HL-60 (cell line): ENCODE measurements around the gene OPA1.

Experiments used
- DNase-seq, 2 experiments: peaks; one replicate each; pipeline ENCODE4 v3.0.0-alpha.2; 2010 to 2020; ENCODE audit warnings: low read depth in 1 of 2, low spot score in 1 of 2
- H3K27ac ChIP-seq: fragments of 250-450 bp; sonication (Bioruptor Pico); replicated peaks from 2 replicates; pipeline ENCODE4 v1.5.1; 2020; ENCODE audit warnings: mild to moderate bottlenecking, moderate library complexity
- H3K27me3 ChIP-seq: fragments of 250-450 bp; sonication (Bioruptor Pico); 2 replicates; pipeline ENCODE4 v1.5.1; 2021; ENCODE audit warnings: mild to moderate bottlenecking, moderate library complexity; ENCODE audit not compliant: insufficient read depth, poor library complexity, severe bottlenecking
- H3K4me3 ChIP-seq: replicated peaks from 2 replicates; pipeline ENCODE4 v1.5.1; 2011; ENCODE audit warnings: mild to moderate bottlenecking, control low read depth, low read length; ENCODE audit not compliant: insufficient read depth
- GABPA ChIP-seq: IDR thresholded peaks from 2 replicates; pipeline ENCODE4 v1.6.1; 2012; ENCODE audit warnings: low read depth
- POLR2AphosphoS5 ChIP-seq: IDR thresholded peaks from 2 replicates; pipeline ENCODE4 v1.6.1; 2012; ENCODE audit warnings: low read depth
- SPI1 ChIP-seq: IDR thresholded peaks from 2 replicates; pipeline ENCODE4 v1.6.1; 2012; ENCODE audit warnings: low read depth, mild to moderate bottlenecking, borderline replicate concordance
- TF ChIP-seq, protein P1 (sequence below): IDR thresholded peaks from 2 replicates; pipeline ENCODE4 v1.6.1; 2012; ENCODE audit warnings: low read depth; ENCODE audit not compliant: insufficient replicate concordance
- TF ChIP-seq, protein P2 (sequence below): IDR thresholded peaks from one replicate; pipeline ENCODE4 v1.5.1; 2011; ENCODE audit warnings: low read length, control low read depth, inconsistent platforms; ENCODE audit not compliant: insufficient read depth

The OPA1 gene

DNA sequence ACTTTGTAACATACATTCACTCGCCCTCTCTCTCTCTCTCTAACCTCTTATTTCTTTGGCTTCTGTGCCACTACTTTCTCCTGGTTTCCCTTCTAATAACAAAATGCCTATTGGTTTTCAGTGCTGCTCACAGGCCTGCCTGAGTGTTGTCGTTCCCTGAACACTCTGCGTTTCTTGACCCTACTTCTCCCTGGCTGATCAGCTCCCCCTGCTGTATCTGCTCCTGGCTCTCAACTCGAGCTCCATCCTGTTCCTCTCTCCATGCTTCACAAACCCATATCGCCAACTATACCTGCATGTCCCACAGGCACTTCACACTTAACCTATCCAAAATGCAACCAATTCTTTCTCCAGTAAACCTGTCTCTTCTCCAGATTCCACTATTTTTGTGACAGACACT is 111.4 kb downstream of the OPA1 start:
- no peaks in the 10 kb centered on the region for H3K27me3 ChIP-seq
- no peak for TF ChIP-seq POLR2AphosphoS5
- no peak overlapping the region for H3K4me3 ChIP-seq
- no peak overlapping the region for H3K27ac ChIP-seq
- no peak for DNase-seq

DNA sequence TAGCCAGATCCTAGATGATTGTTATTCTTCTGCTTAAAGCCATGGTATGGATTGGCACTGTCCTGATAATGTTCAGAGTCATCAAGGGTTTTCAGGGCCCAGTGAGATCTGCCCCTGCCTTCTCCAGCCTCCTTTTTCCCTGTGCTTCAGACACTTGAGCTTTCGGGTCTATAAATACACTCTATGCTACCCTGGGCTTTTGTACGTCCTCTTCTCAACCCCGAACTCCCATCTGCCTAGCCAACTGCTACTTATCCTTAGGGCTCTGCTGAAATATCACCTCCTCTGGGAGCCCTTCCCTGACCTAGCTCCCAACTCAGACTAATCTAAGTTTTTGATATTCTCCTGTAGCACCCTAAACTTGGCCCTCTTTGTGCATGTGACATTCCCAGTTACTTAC is 115.3 kb downstream of the OPA1 start:
- no peak for TF ChIP-seq GABPA
- TF ChIP-seq, protein P1, sequence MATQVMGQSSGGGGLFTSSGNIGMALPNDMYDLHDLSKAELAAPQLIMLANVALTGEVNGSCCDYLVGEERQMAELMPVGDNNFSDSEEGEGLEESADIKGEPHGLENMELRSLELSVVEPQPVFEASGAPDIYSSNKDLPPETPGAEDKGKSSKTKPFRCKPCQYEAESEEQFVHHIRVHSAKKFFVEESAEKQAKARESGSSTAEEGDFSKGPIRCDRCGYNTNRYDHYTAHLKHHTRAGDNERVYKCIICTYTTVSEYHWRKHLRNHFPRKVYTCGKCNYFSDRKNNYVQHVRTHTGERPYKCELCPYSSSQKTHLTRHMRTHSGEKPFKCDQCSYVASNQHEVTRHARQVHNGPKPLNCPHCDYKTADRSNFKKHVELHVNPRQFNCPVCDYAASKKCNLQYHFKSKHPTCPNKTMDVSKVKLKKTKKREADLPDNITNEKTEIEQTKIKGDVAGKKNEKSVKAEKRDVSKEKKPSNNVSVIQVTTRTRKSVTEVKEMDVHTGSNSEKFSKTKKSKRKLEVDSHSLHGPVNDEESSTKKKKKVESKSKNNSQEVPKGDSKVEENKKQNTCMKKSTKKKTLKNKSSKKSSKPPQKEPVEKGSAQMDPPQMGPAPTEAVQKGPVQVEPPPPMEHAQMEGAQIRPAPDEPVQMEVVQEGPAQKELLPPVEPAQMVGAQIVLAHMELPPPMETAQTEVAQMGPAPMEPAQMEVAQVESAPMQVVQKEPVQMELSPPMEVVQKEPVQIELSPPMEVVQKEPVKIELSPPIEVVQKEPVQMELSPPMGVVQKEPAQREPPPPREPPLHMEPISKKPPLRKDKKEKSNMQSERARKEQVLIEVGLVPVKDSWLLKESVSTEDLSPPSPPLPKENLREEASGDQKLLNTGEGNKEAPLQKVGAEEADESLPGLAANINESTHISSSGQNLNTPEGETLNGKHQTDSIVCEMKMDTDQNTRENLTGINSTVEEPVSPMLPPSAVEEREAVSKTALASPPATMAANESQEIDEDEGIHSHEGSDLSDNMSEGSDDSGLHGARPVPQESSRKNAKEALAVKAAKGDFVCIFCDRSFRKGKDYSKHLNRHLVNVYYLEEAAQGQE, result no peak
- TF ChIP-seq, protein P2, sequence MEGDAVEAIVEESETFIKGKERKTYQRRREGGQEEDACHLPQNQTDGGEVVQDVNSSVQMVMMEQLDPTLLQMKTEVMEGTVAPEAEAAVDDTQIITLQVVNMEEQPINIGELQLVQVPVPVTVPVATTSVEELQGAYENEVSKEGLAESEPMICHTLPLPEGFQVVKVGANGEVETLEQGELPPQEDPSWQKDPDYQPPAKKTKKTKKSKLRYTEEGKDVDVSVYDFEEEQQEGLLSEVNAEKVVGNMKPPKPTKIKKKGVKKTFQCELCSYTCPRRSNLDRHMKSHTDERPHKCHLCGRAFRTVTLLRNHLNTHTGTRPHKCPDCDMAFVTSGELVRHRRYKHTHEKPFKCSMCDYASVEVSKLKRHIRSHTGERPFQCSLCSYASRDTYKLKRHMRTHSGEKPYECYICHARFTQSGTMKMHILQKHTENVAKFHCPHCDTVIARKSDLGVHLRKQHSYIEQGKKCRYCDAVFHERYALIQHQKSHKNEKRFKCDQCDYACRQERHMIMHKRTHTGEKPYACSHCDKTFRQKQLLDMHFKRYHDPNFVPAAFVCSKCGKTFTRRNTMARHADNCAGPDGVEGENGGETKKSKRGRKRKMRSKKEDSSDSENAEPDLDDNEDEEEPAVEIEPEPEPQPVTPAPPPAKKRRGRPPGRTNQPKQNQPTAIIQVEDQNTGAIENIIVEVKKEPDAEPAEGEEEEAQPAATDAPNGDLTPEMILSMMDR, result no peak
- TF ChIP-seq POLR2AphosphoS5, result no peak
- TF ChIP-seq SPI1, result no peak
- Histone ChIP-seq H3K27me3 (no peaks in the 10 kb centered on the region), H3K27ac (no peak overlapping the region), H3K4me3 (no peak overlapping the region)
- DNase-seq, result no peak

DNA sequence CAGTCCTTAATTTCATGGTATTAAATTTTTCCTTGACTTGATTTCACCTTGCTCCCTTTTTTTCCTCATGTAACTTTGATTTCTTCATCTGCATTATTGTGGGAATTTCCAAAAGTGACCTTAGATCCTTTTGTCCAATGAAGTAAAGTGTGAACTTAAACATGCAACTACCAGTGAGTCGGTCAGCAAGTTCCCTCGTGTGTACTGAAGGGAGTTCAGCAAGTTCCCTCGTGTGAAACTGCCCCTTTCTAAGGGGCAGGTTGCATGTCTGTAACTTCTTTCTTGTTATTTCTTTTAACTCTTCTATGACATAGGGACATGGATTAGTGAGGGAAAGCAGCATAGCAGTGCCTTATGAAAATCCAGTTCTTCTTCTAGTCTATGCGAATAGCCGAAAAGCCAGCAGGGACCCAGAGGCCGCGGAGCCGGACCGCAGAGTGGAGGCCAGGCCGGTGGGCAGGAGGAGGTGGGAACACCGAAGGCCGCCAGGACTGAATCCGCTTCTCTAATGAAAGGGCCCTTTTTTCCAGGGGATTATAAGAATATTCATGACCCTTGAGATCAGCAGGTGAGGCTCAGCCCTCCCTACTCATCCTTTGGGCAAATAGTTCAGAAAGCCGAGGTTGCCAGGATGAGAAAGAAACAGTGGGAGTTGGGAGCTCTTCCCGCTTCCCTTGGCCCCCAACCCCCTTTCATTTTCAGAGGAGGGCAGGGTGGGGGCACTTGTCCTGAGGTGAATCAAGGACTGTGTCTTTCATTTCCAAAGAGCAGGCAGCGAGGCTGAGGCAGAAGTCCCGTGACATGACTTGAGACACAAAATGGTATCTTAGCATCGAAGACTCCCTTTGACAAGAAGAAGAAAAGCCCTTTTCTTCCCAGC is 117.5 kb downstream of the OPA1 start:
- Histone ChIP-seq H3K4me3 (no peak overlapping the region), H3K27ac (no peak overlapping the region), H3K27me3 (no peaks in the 10 kb centered on the region)
- no peak for DNase-seq
- no peak for TF ChIP-seq GABPA
- TF ChIP-seq, protein P2, result no peak
- TF ChIP-seq, protein P1, result no peak
- no peak for TF ChIP-seq POLR2AphosphoS5
- TF ChIP-seq SPI1, result no peak

DNA sequence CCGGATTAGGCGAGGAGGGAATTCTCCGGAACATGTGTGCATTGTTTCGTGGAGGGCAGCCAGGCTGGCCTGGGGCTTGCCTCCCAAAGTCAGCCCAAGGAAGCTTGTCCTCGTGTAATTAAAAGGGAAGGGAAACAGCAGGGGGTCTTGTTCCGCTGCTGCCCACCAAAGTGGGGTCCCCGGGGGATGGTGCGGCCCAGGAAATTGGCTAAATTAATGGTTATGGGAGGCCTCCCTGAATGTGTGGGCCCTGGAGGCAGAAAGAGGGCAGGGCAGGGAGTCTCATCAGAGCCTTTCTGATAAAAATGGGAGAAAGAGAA is 118.1 kb downstream of the OPA1 start:
- DNase-seq, result no peak
- Histone ChIP-seq H3K27me3 (no peaks in the 10 kb centered on the region), H3K4me3 (no peak overlapping the region), H3K27ac (no peak overlapping the region)
- TF ChIP-seq, protein P1, result no peak
- no peak for TF ChIP-seq GABPA
